HCT116 (cell line): ENCODE data around the gene PTPRCAP. TPM values are rescaled to one million over a fixed set of nuclear protein-coding genes. Genes with fewer than 3 reads are reported as not detected.

Experiments
- ATAC-seq: fragments of 200-7000 bp; cut with Tn5 transposase; 2 replicates; pipeline ENCODE4 v1.9.1; 2020; ENCODE audit warnings: mild to moderate bottlenecking, moderate library complexity
- BruUV-seq: library from RNA; stranded (reverse); fragments of 400-500 nt; replicated peaks from 2 replicates; lab custom pipeline; 2021; lab: Mats Ljungman, UMichigan
- CTCF ChIA-PET: fragments of 300-600 bp; sonication (Branson Sonifier 250); formaldehyde crosslinking; loops from one replicate; lab custom pipeline; 2021; ENCODE audit warnings: antibody characterized with exemption; lab: Charles Lee
- POLR2A ChIA-PET: fragments of 300-600, 350-600 bp; sonication (Branson Sonifier 250); formaldehyde crosslinking; loops from one replicate; lab custom pipeline; 2021; ENCODE audit warnings: antibody characterized with exemption; lab: Charles Lee
- RAD21 ChIA-PET, 2 experiments: fragments of 300-600 bp; sonication (Branson Sonifier 250); formaldehyde crosslinking; loops; one replicate each; lab custom pipeline; 2023; ENCODE audit warnings: low total read pairs in 2 of 2; ENCODE audit not compliant: uncharacterized antibody in 2 of 2, unreplicated experiment in 2 of 2, low non-redundant PET in 1 of 2; lab: Charles Lee
- DNase-seq: peaks from one replicate; pipeline ENCODE4 v3.0.0-alpha.2; 2010; ENCODE audit warnings: low read depth, low spot score
- H2AFZ ChIP-seq: fragments of 200-600 bp; shearing (Covaris generic), sonication (generic); 2 replicates; pipeline ENCODE4 v1.6.1; 2017; ENCODE audit warnings: low read depth, mixed run types, mixed read lengths, antibody characterized with exemption, low read length; ENCODE audit not compliant: poor library complexity, severe bottlenecking
- H3K27ac ChIP-seq: 2 replicates; pipeline ENCODE4 v1.5.1; 2012; ENCODE audit warnings: low read depth, low read length
- H3K27me3 ChIP-seq: fragments of 200-600 bp; sonication (generic); 2 replicates; pipeline ENCODE4 v1.6.1; 2016; ENCODE audit warnings: mixed run types, low read length, mixed read lengths; ENCODE audit not compliant: insufficient read depth
- H3K36me3 ChIP-seq, 2 experiments: fragments of 200-500 bp in 1 of 2; fragments of 200-600 bp in 1 of 2; sonication (Bioruptor generic) in 1 of 2; sonication (generic) in 1 of 2; 2 replicates each; pipeline versions ENCODE4 v1.5.1 to v1.6.1; 2014 to 2016; ENCODE audit warnings: low read length in 2 of 2, inconsistent platforms in 1 of 2, mixed read lengths in 1 of 2, mixed run types in 1 of 2; ENCODE audit not compliant: insufficient read depth in 2 of 2, control insufficient read depth in 1 of 2
- H3K4me1 ChIP-seq, 2 experiments: fragments of 200-600 bp in 1 of 2; sonication (generic) in 1 of 2; 2 replicates each; pipeline versions ENCODE4 v1.5.1 to v1.6.1; 2012 to 2017; ENCODE audit warnings: low read length in 2 of 2, inconsistent platforms in 1 of 2, mild to moderate bottlenecking in 1 of 2, mixed read lengths in 1 of 2, mixed run types in 1 of 2, moderate library complexity in 1 of 2; ENCODE audit not compliant: insufficient read depth in 2 of 2, control insufficient read depth in 1 of 2
- H3K4me2 ChIP-seq: fragments of 200-600 bp; sonication (generic); 2 replicates; pipeline ENCODE4 v1.6.1; 2017; ENCODE audit warnings: mixed run types, low read length, mixed read lengths
- H3K4me3 ChIP-seq, 2 experiments: fragments of 200-600 bp in 1 of 2; sonication (generic) in 1 of 2; replicated peaks in 1 of 2; 2 replicates each; pipeline ENCODE4 v1.5.1; 2011 to 2016; ENCODE audit warnings: low read length in 2 of 2, control low read depth in 1 of 2, low read depth in 1 of 2, mild to moderate bottlenecking in 1 of 2, mixed read lengths in 1 of 2, mixed run types in 1 of 2
- H3K79me2 ChIP-seq: fragments of 200-600 bp; sonication (generic); 2 replicates; pipeline ENCODE4 v1.6.1; 2017; ENCODE audit warnings: mild to moderate bottlenecking, mixed run types, low read length, moderate library complexity, mixed read lengths; ENCODE audit not compliant: insufficient read depth
- H3K9ac ChIP-seq: fragments of 200-600 bp; sonication (generic); 2 replicates; pipeline ENCODE4 v1.6.1; 2016; ENCODE audit warnings: low read length, mixed read lengths
- H3K9me2 ChIP-seq: fragments of 200-600 bp; sonication (generic), shearing (Covaris generic); 2 replicates; pipeline ENCODE4 v1.6.1; 2017; ENCODE audit warnings: mixed run types, mild to moderate bottlenecking, moderate library complexity; ENCODE audit not compliant: insufficient read depth
- H3K9me3 ChIP-seq, 2 experiments: fragments of 200-500 bp in 1 of 2; fragments of 200-600 bp in 1 of 2; sonication (Bioruptor generic) in 1 of 2; sonication (generic) in 1 of 2; 2 replicates each; pipeline ENCODE4 v1.6.1; 2014 to 2017; ENCODE audit warnings: low read length in 2 of 2, mixed read lengths in 2 of 2, inconsistent platforms in 1 of 2, low read depth in 1 of 2, mild to moderate bottlenecking in 1 of 2, mixed run types in 1 of 2, moderate library complexity in 1 of 2; ENCODE audit not compliant: control insufficient read depth in 1 of 2, insufficient read depth in 1 of 2
- H4K20me1 ChIP-seq: fragments of 200-600 bp; sonication (generic), shearing (Covaris generic); 2 replicates; pipeline ENCODE4 v1.6.1; 2017; ENCODE audit warnings: mixed run types, mild to moderate bottlenecking, moderate library complexity; ENCODE audit not compliant: insufficient read depth
- ATF3 ChIP-seq: IDR thresholded peaks from 2 replicates; pipeline ENCODE4 v1.6.1; 2012
- CTCF ChIP-seq, 3 experiments: fragments of 200-600 bp in 1 of 3; sonication (generic) in 1 of 3; IDR thresholded peaks in 2 of 3; conservative IDR thresholded peaks in 1 of 3; 2 replicates each; pipeline ENCODE4 v1.5.1; 2012 to 2017; ENCODE audit warnings: low read depth in 2 of 3, low read length in 2 of 3, antibody characterized with exemption in 1 of 3, borderline replicate concordance in 1 of 3, control low read depth in 1 of 3, mild to moderate bottlenecking in 1 of 3, mixed read lengths in 1 of 3, mixed run types in 1 of 3, moderate library complexity in 1 of 3; ENCODE audit not compliant: insufficient read depth in 1 of 3
- EGR1 ChIP-seq: IDR thresholded peaks from 2 replicates; pipeline ENCODE4 v1.6.1; 2012; ENCODE audit warnings: low read depth
- EZH2 ChIP-seq: fragments of 200-600 bp; sonication (generic); IDR thresholded peaks from 2 replicates; pipeline ENCODE4 v1.6.1; 2017; ENCODE audit warnings: antibody characterized with exemption, mixed run types
- EZH2phosphoT487 ChIP-seq: fragments of 200-600 bp; IDR thresholded peaks from 2 replicates; pipeline ENCODE4 v1.6.1; 2018; ENCODE audit warnings: antibody characterized with exemption, borderline replicate concordance
- FOSL1 ChIP-seq: IDR thresholded peaks from 2 replicates; pipeline ENCODE4 v1.6.1; 2012; ENCODE audit warnings: low read depth
- JUND ChIP-seq: IDR thresholded peaks from 2 replicates; pipeline ENCODE4 v1.6.1; 2012
- MAX ChIP-seq: IDR thresholded peaks from 2 replicates; pipeline ENCODE4 v1.6.1; 2012
- RAD21 ChIP-seq: IDR thresholded peaks from 2 replicates; pipeline ENCODE4 v1.6.1; 2012; ENCODE audit warnings: low read depth, mild to moderate bottlenecking
- REST ChIP-seq: IDR thresholded peaks from 2 replicates; pipeline ENCODE4 v1.6.1; 2012; ENCODE audit warnings: low read depth
- SIN3A ChIP-seq: IDR thresholded peaks from 2 replicates; pipeline ENCODE4 v1.6.1; 2012; ENCODE audit warnings: low read depth
- SP1 ChIP-seq: IDR thresholded peaks from 2 replicates; pipeline ENCODE4 v1.6.1; 2012; ENCODE audit warnings: low read depth
- SRF ChIP-seq: IDR thresholded peaks from 2 replicates; pipeline ENCODE4 v1.6.1; 2012; ENCODE audit warnings: low read depth
- TCF7L2 ChIP-seq: IDR thresholded peaks from 2 replicates; pipeline ENCODE4 v1.7.0; 2011; ENCODE audit warnings: borderline replicate concordance, inconsistent platforms; ENCODE audit not compliant: insufficient read depth, insufficient read length; ENCODE audit errors: extremely low read depth
- YY1 ChIP-seq: IDR thresholded peaks from 2 replicates; pipeline ENCODE4 v1.6.1; 2011; ENCODE audit warnings: low read length, low read depth, moderate library complexity, mild to moderate bottlenecking; ENCODE audit not compliant: insufficient replicate concordance; ENCODE audit errors: extremely low read depth
- ZBTB33 ChIP-seq: IDR thresholded peaks from 2 replicates; pipeline ENCODE4 v1.6.1; 2011; ENCODE audit warnings: mild to moderate bottlenecking, low read length, moderate library complexity; ENCODE audit not compliant: insufficient replicate concordance; ENCODE audit errors: extremely low read depth
- ZFX ChIP-seq: fragments of 450-650 bp; IDR thresholded peaks from 2 replicates; pipeline ENCODE4 v1.6.1; 2017
- ZNF274 ChIP-seq: fragments of 200-500 bp; sonication (Bioruptor generic); IDR thresholded peaks from 2 replicates; pipeline ENCODE4 v1.6.1; 2014; ENCODE audit warnings: mild to moderate bottlenecking, low read depth, low read length, inconsistent platforms
- intact Hi-C: fragments of 100-400 bp; cut with micrococcal nuclease; formaldehyde crosslinking; loops from 2 replicates; pipeline ENCODE4 v1.10.0; 2022
- total RNA-seq: library from RNA; stranded (reverse); gene quantifications from one replicate; pipeline ENCODE4 v1.2.1, GENCODE V29; 2021; ENCODE audit not compliant: unreplicated experiment

The PTPRCAP gene
- total RNA-seq, 1 experiment from 2014 or later: 1.4 TPM

- TF ChIP-seq ATF3 (no peak), ZNF274 (no peak), EZH2phosphoT487 (no peak), SRF (no peak), REST (no peak), EZH2 (no peak), ZBTB33 (no peak), SP1 (no peak), SIN3A (no peak), CTCF (IDR thresholded peaks at IDR 0.05 in 2 of 3, conservative IDR thresholded peaks at IDR 0.05 in 1 of 3; ENCODE audit: borderline replicate concordance in 1 of 3, insufficient read depth in 1 of 3, low read depth in 2 of 3, low read length in 2 of 3) (no peak), EGR1 (no peak), JUND (no peak), RAD21 (no peak), YY1 (no peak), FOSL1 (no peak), ZFX (no peak), TCF7L2 (no peak), MAX (no peak)
- RAD21 ChIA-PET: no interaction called here
- H3K9ac ChIP-seq: no peak overlapping the region
- ATAC-seq (no peak), DNase-seq (no peak)
- H3K36me3 ChIP-seq: peaks cover 10 to 17% of the 10 kb centered on the region in 2 experiments; a peak in 3 of 4 replicates
- H3K79me2 ChIP-seq: peaks cover 27% of the 10 kb centered on the region
- CTCF ChIA-PET: no interaction called here
- H3K27ac ChIP-seq: no peak overlapping the region
- H3K9me3 ChIP-seq: no peaks in the 10 kb centered on the region
- H3K4me1 ChIP-seq: peaks cover 11 to 18% of the 10 kb centered on the region in 2 experiments
- H3K4me2 ChIP-seq: no peak overlapping the region
- intact Hi-C loops: no loop called here
- no peak overlapping the region for H3K4me3 ChIP-seq
- H4K20me1 ChIP-seq: no peaks in the 10 kb centered on the region
- H3K27me3 ChIP-seq: no peaks in the 10 kb centered on the region
- H3K9me2 ChIP-seq: no peaks in the 10 kb centered on the region
- BruUV-seq: no TSS peak
- H2AFZ ChIP-seq: no peak overlapping the region
- POLR2A ChIA-PET: no interaction called here
Observed at GRCh38 chr11:67431346-67432249, 5.9 kb downstream of the PTPRCAP start.
